ENCODE results near the gene MYL9.
"Not testable (repeated sequence)": the region's sequence is repeated elsewhere in the genome, so short reads cannot be mapped to it uniquely, and the experiment has no call there.

Gene MYL9

GRCh38 chr20:36521526-36521925, 19.8 kb upstream of the MYL9 start:
- TF ChIP-seq CTCF (conservative IDR thresholded peaks at IDR 0.05; ENCODE audit: low read length) (no peak), EZH2phosphoT487 (IDR thresholded peaks at IDR 0.05; ENCODE audit: borderline replicate concordance) (no peak)
- no peaks in the 10 kb centered on the region for H3K4me1 ChIP-seq (ENCODE audit: insufficient read depth, low read length, poor library complexity, severe bottlenecking)
- peaks cover 24% of the 10 kb centered on the region; the same call in 1 of the 2 replicates for H3K36me3 ChIP-seq (ENCODE audit: insufficient read depth, low read length)
- H3K4me3 ChIP-seq (ENCODE audit: low read length, poor library complexity, severe bottlenecking), result no peak overlapping the region
- H3K9ac ChIP-seq (ENCODE audit: low read depth, low read length, poor library complexity, severe bottlenecking), result no peak overlapping the region
- no peak overlapping the region for H3K4me2 ChIP-seq (ENCODE audit: low read depth, low read length, poor library complexity, severe bottlenecking)
- no peaks in the 10 kb centered on the region for H3K79me2 ChIP-seq (ENCODE audit: insufficient read depth, low read length)
- H2AFZ ChIP-seq (ENCODE audit: low read length), result no peak overlapping the region
- no peaks in the 10 kb centered on the region for H3K9me2 ChIP-seq (replicated peaks; ENCODE audit: low read depth, low read length)
- H3K9me3 ChIP-seq (ENCODE audit: insufficient read depth, low read depth, low read length), result no peaks in the 10 kb centered on the region
- H3F3A ChIP-seq (ENCODE audit: low read depth), result no peaks in the 10 kb centered on the region
- no peaks in the 10 kb centered on the region for H4K20me1 ChIP-seq (ENCODE audit: insufficient read depth, low read length, poor library complexity, severe bottlenecking)
- H3K27me3 ChIP-seq (ENCODE audit: insufficient read depth, low read length, poor library complexity, severe bottlenecking), result no peaks in the 10 kb centered on the region

DNA sequence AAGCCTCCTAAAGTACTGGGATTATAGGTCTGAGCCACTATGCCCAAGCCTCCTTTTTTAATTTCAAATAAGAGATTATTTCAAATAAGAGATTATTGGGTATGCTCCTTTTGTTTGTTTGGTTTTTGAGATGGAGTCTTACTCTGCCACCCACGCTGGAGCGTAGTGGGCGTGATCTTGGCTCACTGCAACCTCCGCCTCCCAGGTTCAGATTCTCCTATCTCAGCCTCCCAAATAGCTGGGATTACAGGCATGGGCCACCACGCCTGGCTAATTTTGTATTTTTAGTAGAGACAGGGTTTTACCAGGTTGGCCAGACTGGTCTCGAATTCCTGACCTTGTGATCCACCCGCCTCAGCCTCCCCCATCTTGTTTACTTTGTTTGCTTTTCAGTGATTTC, 18.9 kb upstream of the MYL9 start:
- not testable (repeated sequence) for H3K9me3 ChIP-seq (ENCODE audit: insufficient read depth, low read depth, low read length); H3F3A ChIP-seq (ENCODE audit: low read depth); H3K79me2 ChIP-seq (ENCODE audit: insufficient read depth, low read length); H3K4me2 ChIP-seq (ENCODE audit: low read depth, low read length, poor library complexity, severe bottlenecking); H3K4me3 ChIP-seq (ENCODE audit: low read length, poor library complexity, severe bottlenecking); H4K20me1 ChIP-seq (ENCODE audit: insufficient read depth, low read length, poor library complexity, severe bottlenecking); H3K9ac ChIP-seq (ENCODE audit: low read depth, low read length, poor library complexity, severe bottlenecking); H3K27me3 ChIP-seq (ENCODE audit: insufficient read depth, low read length, poor library complexity, severe bottlenecking); H2AFZ ChIP-seq (ENCODE audit: low read length); H3K9me2 ChIP-seq (replicated peaks; ENCODE audit: low read depth, low read length); H3K4me1 ChIP-seq (ENCODE audit: insufficient read depth, low read length, poor library complexity, severe bottlenecking)
- H3K36me3 ChIP-seq (ENCODE audit: insufficient read depth, low read length), result peaks cover 32% of the 10 kb centered on the region; the same call in 1 of the 2 replicates

DNA sequence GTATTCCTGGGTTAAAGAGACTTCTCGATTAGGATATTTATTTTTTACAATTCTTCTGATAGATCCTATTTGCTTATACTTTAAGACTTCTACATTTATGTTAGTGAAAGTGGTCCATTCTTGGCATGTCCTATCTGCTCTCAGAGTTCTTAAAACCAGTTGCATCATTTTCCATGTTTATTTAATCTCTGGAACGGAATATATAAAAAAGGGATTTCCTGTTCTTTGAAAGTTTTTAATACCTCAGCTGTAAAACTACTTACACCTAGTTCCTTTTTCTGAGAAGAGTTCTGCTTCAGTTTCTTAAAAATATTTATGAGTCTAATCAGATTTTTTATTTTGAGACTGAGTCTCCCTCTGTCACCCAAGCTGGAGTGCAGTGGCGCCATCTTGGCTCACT, 18.0 kb upstream of the MYL9 start:
- no peak overlapping the region for H3K4me2 ChIP-seq (ENCODE audit: low read depth, low read length, poor library complexity, severe bottlenecking)
- H3K9me2 ChIP-seq (replicated peaks; ENCODE audit: low read depth, low read length), result no peaks in the 10 kb centered on the region
- H3K4me3 ChIP-seq (ENCODE audit: low read length, poor library complexity, severe bottlenecking), result no peak overlapping the region
- no peaks in the 10 kb centered on the region for H3K79me2 ChIP-seq (ENCODE audit: insufficient read depth, low read length)
- no peak overlapping the region for H3K9ac ChIP-seq (ENCODE audit: low read depth, low read length, poor library complexity, severe bottlenecking)
- H3K27me3 ChIP-seq (ENCODE audit: insufficient read depth, low read length, poor library complexity, severe bottlenecking), result no peaks in the 10 kb centered on the region
- no peaks in the 10 kb centered on the region for H3F3A ChIP-seq (ENCODE audit: low read depth)
- TF ChIP-seq CTCF (conservative IDR thresholded peaks at IDR 0.05; ENCODE audit: low read length), result no peak
- no peak for TF ChIP-seq EZH2phosphoT487 (IDR thresholded peaks at IDR 0.05; ENCODE audit: borderline replicate concordance)
- no peak overlapping the region for H2AFZ ChIP-seq (ENCODE audit: low read length)
- no peaks in the 10 kb centered on the region for H4K20me1 ChIP-seq (ENCODE audit: insufficient read depth, low read length, poor library complexity, severe bottlenecking)
- no peaks in the 10 kb centered on the region for H3K9me3 ChIP-seq (ENCODE audit: insufficient read depth, low read depth, low read length)
- peaks cover 35% of the 10 kb centered on the region; the same call in 1 of the 2 replicates for H3K36me3 ChIP-seq (ENCODE audit: insufficient read depth, low read length)
- H3K4me1 ChIP-seq (ENCODE audit: insufficient read depth, low read length, poor library complexity, severe bottlenecking), result no peaks in the 10 kb centered on the region

DNA sequence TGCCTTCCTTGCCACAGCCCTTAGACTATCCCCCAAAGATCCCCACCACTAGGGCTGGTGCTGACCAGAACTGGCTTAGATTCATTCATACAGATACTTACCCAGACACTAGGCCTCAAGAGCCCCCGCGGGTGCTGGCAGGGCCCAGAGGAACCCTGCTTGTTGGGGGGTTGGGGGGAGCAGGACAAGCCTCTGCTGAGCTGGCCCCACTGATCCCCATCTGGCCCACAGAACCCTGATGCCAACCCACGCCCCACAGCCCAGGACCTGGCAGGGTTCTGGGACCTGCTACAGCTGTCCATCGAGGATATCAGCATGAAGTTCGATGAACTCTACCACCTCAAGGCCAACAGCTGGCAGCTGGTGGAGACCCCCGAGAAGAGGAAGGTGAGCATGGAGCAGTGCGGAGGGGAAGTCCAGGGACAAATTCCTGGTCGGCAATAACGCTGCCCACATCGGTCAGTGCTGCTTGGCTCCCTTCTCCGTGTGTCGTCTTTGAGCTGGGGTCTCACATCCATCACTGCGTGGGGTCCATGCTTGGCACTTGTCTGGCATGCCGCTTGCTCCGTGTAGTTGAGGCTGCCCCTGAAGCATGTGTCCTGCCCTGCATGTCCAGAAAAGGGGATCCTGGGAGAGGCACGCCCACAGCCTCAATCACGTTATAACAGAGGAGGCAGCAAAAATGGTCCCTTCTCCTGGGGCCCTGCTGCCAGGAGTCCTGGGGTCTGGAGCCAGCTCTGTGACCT, 15.5 kb upstream of the MYL9 start:
- Histone ChIP-seq H4K20me1 (ENCODE audit: insufficient read depth, low read length, poor library complexity, severe bottlenecking) (no peaks in the 10 kb centered on the region), H3K36me3 (ENCODE audit: insufficient read depth, low read length) (peaks cover 35% of the 10 kb centered on the region; the same call in 1 of the 2 replicates), H3K27me3 (ENCODE audit: insufficient read depth, low read length, poor library complexity, severe bottlenecking) (no peaks in the 10 kb centered on the region), H3K9me2 (replicated peaks; ENCODE audit: low read depth, low read length) (no peaks in the 10 kb centered on the region), H3K79me2 (ENCODE audit: insufficient read depth, low read length) (no peaks in the 10 kb centered on the region), H2AFZ (ENCODE audit: low read length) (no peak overlapping the region), H3K4me3 (ENCODE audit: low read length, poor library complexity, severe bottlenecking) (no peak overlapping the region), H3K9ac (ENCODE audit: low read depth, low read length, poor library complexity, severe bottlenecking) (no peak overlapping the region), H3K4me1 (ENCODE audit: insufficient read depth, low read length, poor library complexity, severe bottlenecking) (no peaks in the 10 kb centered on the region), H3K9me3 (ENCODE audit: insufficient read depth, low read depth, low read length) (no peaks in the 10 kb centered on the region), H3F3A (ENCODE audit: low read depth) (no peaks in the 10 kb centered on the region), H3K4me2 (ENCODE audit: low read depth, low read length, poor library complexity, severe bottlenecking) (no peak overlapping the region)
- TF ChIP-seq EZH2phosphoT487 (IDR thresholded peaks at IDR 0.05; ENCODE audit: borderline replicate concordance), result no peak
- no peak for TF ChIP-seq CTCF (conservative IDR thresholded peaks at IDR 0.05; ENCODE audit: low read length)

All from Loucy (cell line).